GM10266 (cell line): ENCODE data around the gene ST3GAL3.

Experiments
- DNase-seq: peaks from one replicate; pipeline ENCODE4 v3.0.0; 2012; ENCODE audit errors: extremely low spot score
- CTCF ChIP-seq: IDR thresholded peaks from 2 replicates; pipeline ENCODE4 v1.5.1; 2012; ENCODE audit warnings: mild to moderate bottlenecking, low read depth; ENCODE audit not compliant: control insufficient read depth, insufficient read depth; ENCODE audit errors: missing control alignments

Gene ST3GAL3

GRCh38 chr1:43956234-43956633 is 248.9 kb downstream of the ST3GAL3 start:
- TF ChIP-seq CTCF: no peak
- DNase-seq: no peak

- no peak for TF ChIP-seq CTCF
- no peak for DNase-seq
These were observed 250.2 kb downstream of the ST3GAL3 start for GRCh38 chr1:43957407-43958040.

GRCh38 chr1:43958351-43959255 is 251.3 kb downstream of the ST3GAL3 start:
- DNase-seq: no peak
- TF ChIP-seq CTCF: no peak

- no peak for DNase-seq
- no peak for TF ChIP-seq CTCF
These were observed 253.5 kb downstream of the ST3GAL3 start for GRCh38 chr1:43960798-43961197.

GRCh38 chr1:43961692-43962091 is 254.4 kb downstream of the ST3GAL3 start:
- no peak for DNase-seq
- no peak for TF ChIP-seq CTCF

GRCh38 chr1:43962324-43962723 is 255.0 kb downstream of the ST3GAL3 start:
- TF ChIP-seq CTCF: no peak
- DNase-seq: no peak

GRCh38 chr1:43963006-43963405 is 255.7 kb downstream of the ST3GAL3 start:
- no peak for TF ChIP-seq CTCF
- DNase-seq: no peak
